HCT116 (cell line): ENCODE results near the gene MCAM. TPM values are rescaled to one million over a fixed set of nuclear protein-coding genes. Genes with fewer than 3 reads are reported as not detected.

Experiments
- ATAC-seq: fragments of 200-7000 bp; cut with Tn5 transposase; 2 replicates; pipeline ENCODE4 v1.9.1; 2020; ENCODE audit warnings: mild to moderate bottlenecking, moderate library complexity
- BruUV-seq: library from RNA; stranded (reverse); fragments of 400-500 nt; replicated peaks from 2 replicates; lab custom pipeline; 2021; lab: Mats Ljungman, UMichigan
- CTCF ChIA-PET: fragments of 300-600 bp; sonication (Branson Sonifier 250); formaldehyde crosslinking; loops from one replicate; lab custom pipeline; 2021; ENCODE audit warnings: antibody characterized with exemption; lab: Charles Lee
- POLR2A ChIA-PET: fragments of 300-600, 350-600 bp; sonication (Branson Sonifier 250); formaldehyde crosslinking; loops from one replicate; lab custom pipeline; 2021; ENCODE audit warnings: antibody characterized with exemption; lab: Charles Lee
- RAD21 ChIA-PET, 2 experiments: fragments of 300-600 bp; sonication (Branson Sonifier 250); formaldehyde crosslinking; loops; one replicate each; lab custom pipeline; 2023; ENCODE audit warnings: low total read pairs in 2 of 2; ENCODE audit not compliant: uncharacterized antibody in 2 of 2, unreplicated experiment in 2 of 2, low non-redundant PET in 1 of 2; lab: Charles Lee
- DNase-seq: peaks from one replicate; pipeline ENCODE4 v3.0.0-alpha.2; 2010; ENCODE audit warnings: low read depth, low spot score
- H2AFZ ChIP-seq: fragments of 200-600 bp; shearing (Covaris generic), sonication (generic); 2 replicates; pipeline ENCODE4 v1.6.1; 2017; ENCODE audit warnings: low read depth, mixed run types, mixed read lengths, antibody characterized with exemption, low read length; ENCODE audit not compliant: poor library complexity, severe bottlenecking
- H3K27ac ChIP-seq: 2 replicates; pipeline ENCODE4 v1.5.1; 2012; ENCODE audit warnings: low read depth, low read length
- H3K27me3 ChIP-seq: fragments of 200-600 bp; sonication (generic); 2 replicates; pipeline ENCODE4 v1.6.1; 2016; ENCODE audit warnings: mixed run types, low read length, mixed read lengths; ENCODE audit not compliant: insufficient read depth
- H3K36me3 ChIP-seq, 2 experiments: fragments of 200-500 bp in 1 of 2; fragments of 200-600 bp in 1 of 2; sonication (Bioruptor generic) in 1 of 2; sonication (generic) in 1 of 2; 2 replicates each; pipeline versions ENCODE4 v1.5.1 to v1.6.1; 2014 to 2016; ENCODE audit warnings: low read length in 2 of 2, inconsistent platforms in 1 of 2, mixed read lengths in 1 of 2, mixed run types in 1 of 2; ENCODE audit not compliant: insufficient read depth in 2 of 2, control insufficient read depth in 1 of 2
- H3K4me1 ChIP-seq, 2 experiments: fragments of 200-600 bp in 1 of 2; sonication (generic) in 1 of 2; 2 replicates each; pipeline versions ENCODE4 v1.5.1 to v1.6.1; 2012 to 2017; ENCODE audit warnings: low read length in 2 of 2, inconsistent platforms in 1 of 2, mild to moderate bottlenecking in 1 of 2, mixed read lengths in 1 of 2, mixed run types in 1 of 2, moderate library complexity in 1 of 2; ENCODE audit not compliant: insufficient read depth in 2 of 2, control insufficient read depth in 1 of 2
- H3K4me2 ChIP-seq: fragments of 200-600 bp; sonication (generic); 2 replicates; pipeline ENCODE4 v1.6.1; 2017; ENCODE audit warnings: mixed run types, low read length, mixed read lengths
- H3K4me3 ChIP-seq, 2 experiments: fragments of 200-600 bp in 1 of 2; sonication (generic) in 1 of 2; replicated peaks in 1 of 2; 2 replicates each; pipeline ENCODE4 v1.5.1; 2011 to 2016; ENCODE audit warnings: low read length in 2 of 2, control low read depth in 1 of 2, low read depth in 1 of 2, mild to moderate bottlenecking in 1 of 2, mixed read lengths in 1 of 2, mixed run types in 1 of 2
- H3K79me2 ChIP-seq: fragments of 200-600 bp; sonication (generic); 2 replicates; pipeline ENCODE4 v1.6.1; 2017; ENCODE audit warnings: mild to moderate bottlenecking, mixed run types, low read length, moderate library complexity, mixed read lengths; ENCODE audit not compliant: insufficient read depth
- H3K9ac ChIP-seq: fragments of 200-600 bp; sonication (generic); 2 replicates; pipeline ENCODE4 v1.6.1; 2016; ENCODE audit warnings: low read length, mixed read lengths
- H3K9me2 ChIP-seq: fragments of 200-600 bp; sonication (generic), shearing (Covaris generic); 2 replicates; pipeline ENCODE4 v1.6.1; 2017; ENCODE audit warnings: mixed run types, mild to moderate bottlenecking, moderate library complexity; ENCODE audit not compliant: insufficient read depth
- H3K9me3 ChIP-seq, 2 experiments: fragments of 200-500 bp in 1 of 2; fragments of 200-600 bp in 1 of 2; sonication (Bioruptor generic) in 1 of 2; sonication (generic) in 1 of 2; 2 replicates each; pipeline ENCODE4 v1.6.1; 2014 to 2017; ENCODE audit warnings: low read length in 2 of 2, mixed read lengths in 2 of 2, inconsistent platforms in 1 of 2, low read depth in 1 of 2, mild to moderate bottlenecking in 1 of 2, mixed run types in 1 of 2, moderate library complexity in 1 of 2; ENCODE audit not compliant: control insufficient read depth in 1 of 2, insufficient read depth in 1 of 2
- H4K20me1 ChIP-seq: fragments of 200-600 bp; sonication (generic), shearing (Covaris generic); 2 replicates; pipeline ENCODE4 v1.6.1; 2017; ENCODE audit warnings: mixed run types, mild to moderate bottlenecking, moderate library complexity; ENCODE audit not compliant: insufficient read depth
- CEBPB ChIP-seq: IDR thresholded peaks from 2 replicates; pipeline ENCODE4 v1.6.1; 2012; ENCODE audit warnings: low read depth
- ELF1 ChIP-seq: IDR thresholded peaks from 2 replicates; pipeline ENCODE4 v1.6.1; 2012; ENCODE audit warnings: low read depth, borderline replicate concordance
- EZH2phosphoT487 ChIP-seq: fragments of 200-600 bp; IDR thresholded peaks from 2 replicates; pipeline ENCODE4 v1.6.1; 2018; ENCODE audit warnings: antibody characterized with exemption, borderline replicate concordance
- POLR2AphosphoS5 ChIP-seq: IDR thresholded peaks from 2 replicates; pipeline ENCODE4 v1.6.1; 2011; ENCODE audit warnings: mild to moderate bottlenecking, low read depth, low read length, moderate library complexity
- YY1 ChIP-seq: IDR thresholded peaks from 2 replicates; pipeline ENCODE4 v1.6.1; 2011; ENCODE audit warnings: low read length, low read depth, moderate library complexity, mild to moderate bottlenecking; ENCODE audit not compliant: insufficient replicate concordance; ENCODE audit errors: extremely low read depth
- intact Hi-C: fragments of 100-400 bp; cut with micrococcal nuclease; formaldehyde crosslinking; loops from 2 replicates; pipeline ENCODE4 v1.10.0; 2022
- total RNA-seq: library from RNA; stranded (reverse); gene quantifications from one replicate; pipeline ENCODE4 v1.2.1, GENCODE V29; 2021; ENCODE audit not compliant: unreplicated experiment
- TF ChIP-seq, protein P1 (sequence below): IDR thresholded peaks from 2 replicates; pipeline ENCODE4 v1.6.1; 2011; ENCODE audit warnings: mild to moderate bottlenecking, low read length, moderate library complexity; ENCODE audit not compliant: insufficient replicate concordance; ENCODE audit errors: extremely low read depth
- TF ChIP-seq, protein P2 (sequence below): IDR thresholded peaks from 2 replicates; pipeline ENCODE4 v1.6.1; 2012

Gene MCAM
- total RNA-seq, 1 experiment from 2014 or later: 17.4 TPM

DNA sequence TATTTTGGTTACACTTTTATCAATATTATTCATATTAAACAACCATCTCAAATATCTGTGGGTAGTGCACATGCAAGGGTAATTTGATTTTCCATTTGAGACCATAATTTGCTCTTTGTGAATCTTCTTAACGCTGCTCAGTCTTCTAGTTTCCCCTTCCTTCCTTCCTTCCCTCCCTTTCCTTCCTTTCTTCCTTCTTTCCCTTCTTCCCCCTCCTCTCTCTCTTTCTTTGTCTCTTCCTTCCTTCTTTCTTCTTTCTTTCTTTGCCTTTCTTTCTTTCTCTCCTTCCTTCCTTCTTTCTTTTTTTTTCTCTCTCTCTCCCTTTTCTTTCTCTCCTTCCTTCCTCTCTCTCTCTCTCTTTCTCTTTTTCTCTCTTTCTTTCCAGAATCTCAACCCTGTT lies 13.3 kb upstream of the MCAM start (continued):
- TF ChIP-seq, protein P1, sequence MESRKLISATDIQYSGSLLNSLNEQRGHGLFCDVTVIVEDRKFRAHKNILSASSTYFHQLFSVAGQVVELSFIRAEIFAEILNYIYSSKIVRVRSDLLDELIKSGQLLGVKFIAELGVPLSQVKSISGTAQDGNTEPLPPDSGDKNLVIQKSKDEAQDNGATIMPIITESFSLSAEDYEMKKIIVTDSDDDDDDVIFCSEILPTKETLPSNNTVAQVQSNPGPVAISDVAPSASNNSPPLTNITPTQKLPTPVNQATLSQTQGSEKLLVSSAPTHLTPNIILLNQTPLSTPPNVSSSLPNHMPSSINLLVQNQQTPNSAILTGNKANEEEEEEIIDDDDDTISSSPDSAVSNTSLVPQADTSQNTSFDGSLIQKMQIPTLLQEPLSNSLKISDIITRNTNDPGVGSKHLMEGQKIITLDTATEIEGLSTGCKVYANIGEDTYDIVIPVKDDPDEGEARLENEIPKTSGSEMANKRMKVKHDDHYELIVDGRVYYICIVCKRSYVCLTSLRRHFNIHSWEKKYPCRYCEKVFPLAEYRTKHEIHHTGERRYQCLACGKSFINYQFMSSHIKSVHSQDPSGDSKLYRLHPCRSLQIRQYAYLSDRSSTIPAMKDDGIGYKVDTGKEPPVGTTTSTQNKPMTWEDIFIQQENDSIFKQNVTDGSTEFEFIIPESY: no peak
- TF ChIP-seq, protein P2, sequence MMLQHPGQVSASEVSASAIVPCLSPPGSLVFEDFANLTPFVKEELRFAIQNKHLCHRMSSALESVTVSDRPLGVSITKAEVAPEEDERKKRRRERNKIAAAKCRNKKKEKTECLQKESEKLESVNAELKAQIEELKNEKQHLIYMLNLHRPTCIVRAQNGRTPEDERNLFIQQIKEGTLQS: no peak
- TF ChIP-seq ELF1 (no peak), EZH2phosphoT487 (no peak), POLR2AphosphoS5 (no peak)

- ChIA-PET RAD21 (no interaction called here), CTCF (interaction anchor here (0.7 kb wide), 1 partner anchor 230 kb away, joined by 5 read pairs; no protein-coding TSS in a partner anchor), POLR2A (no interaction called here)
- no peaks in the 10 kb centered on the region for H3K36me3 ChIP-seq
- no peaks in the 10 kb centered on the region for H3K27me3 ChIP-seq
- H3K79me2 ChIP-seq: no peaks in the 10 kb centered on the region
- no peaks in the 10 kb centered on the region for H3K9me3 ChIP-seq
- H3K9me2 ChIP-seq: no peaks in the 10 kb centered on the region
- no peak overlapping the region for H2AFZ ChIP-seq
- no peaks in the 10 kb centered on the region for H4K20me1 ChIP-seq
- DNase-seq: no peak
- no TSS peak for BruUV-seq
- no peak overlapping the region for H3K9ac ChIP-seq
- H3K27ac ChIP-seq: no peak overlapping the region
- intact Hi-C loops: no loop called here
- TF ChIP-seq, protein P1: no peak
- no peak for TF ChIP-seq CEBPB
- TF ChIP-seq YY1: no peak
- ATAC-seq: no peak
- no peak overlapping the region for H3K4me2 ChIP-seq
- H3K4me3 ChIP-seq: no peak overlapping the region
- H3K4me1 ChIP-seq: peaks cover 5 to 7% of the 10 kb centered on the region in 2 experiments; a peak in 3 of 4 replicates
These were observed 12.4 kb upstream of the MCAM start for GRCh38 chr11:119329320-119329719.
